Measurements from ENCODE around the gene NF2.

DNA sequence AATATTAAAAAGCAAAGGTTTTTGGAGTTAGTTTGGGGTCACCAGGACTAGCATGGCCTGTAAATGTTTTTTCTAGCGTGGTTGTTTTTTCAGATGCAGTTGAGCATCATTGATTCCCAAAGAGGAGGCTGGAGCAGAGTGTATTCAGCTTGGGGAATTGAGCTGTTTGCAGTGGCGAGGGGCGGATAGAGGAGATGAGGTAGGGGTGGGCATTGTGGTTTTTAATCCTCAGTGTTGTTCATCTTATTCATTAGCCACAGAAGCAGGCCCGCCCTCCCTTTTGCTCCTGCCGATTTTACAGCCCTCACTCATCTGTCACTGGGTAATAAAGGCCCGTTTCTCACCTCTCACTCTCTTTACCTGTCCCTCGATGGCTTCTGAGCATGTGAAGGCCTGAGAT, 51.4 kb downstream of the NF2 start:
- TF ChIP-seq, protein P1, sequence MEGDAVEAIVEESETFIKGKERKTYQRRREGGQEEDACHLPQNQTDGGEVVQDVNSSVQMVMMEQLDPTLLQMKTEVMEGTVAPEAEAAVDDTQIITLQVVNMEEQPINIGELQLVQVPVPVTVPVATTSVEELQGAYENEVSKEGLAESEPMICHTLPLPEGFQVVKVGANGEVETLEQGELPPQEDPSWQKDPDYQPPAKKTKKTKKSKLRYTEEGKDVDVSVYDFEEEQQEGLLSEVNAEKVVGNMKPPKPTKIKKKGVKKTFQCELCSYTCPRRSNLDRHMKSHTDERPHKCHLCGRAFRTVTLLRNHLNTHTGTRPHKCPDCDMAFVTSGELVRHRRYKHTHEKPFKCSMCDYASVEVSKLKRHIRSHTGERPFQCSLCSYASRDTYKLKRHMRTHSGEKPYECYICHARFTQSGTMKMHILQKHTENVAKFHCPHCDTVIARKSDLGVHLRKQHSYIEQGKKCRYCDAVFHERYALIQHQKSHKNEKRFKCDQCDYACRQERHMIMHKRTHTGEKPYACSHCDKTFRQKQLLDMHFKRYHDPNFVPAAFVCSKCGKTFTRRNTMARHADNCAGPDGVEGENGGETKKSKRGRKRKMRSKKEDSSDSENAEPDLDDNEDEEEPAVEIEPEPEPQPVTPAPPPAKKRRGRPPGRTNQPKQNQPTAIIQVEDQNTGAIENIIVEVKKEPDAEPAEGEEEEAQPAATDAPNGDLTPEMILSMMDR (IDR thresholded peaks at IDR 0.05): no peak
- TF ChIP-seq POLR2A (IDR thresholded peaks at IDR 0.05): no peak
